HG03025 (cell line): Measurements from ENCODE around the gene IGSF3.

Experiments used
- ATAC-seq: cut with Tn5 transposase; IDR thresholded peaks from one replicate; pipeline ENCODE4 v1.9.1; 2021; ENCODE audit warnings: mild to moderate bottlenecking, moderate library complexity; ENCODE audit not compliant: unreplicated experiment, low FRiP score

IGSF3 gene

DNA sequence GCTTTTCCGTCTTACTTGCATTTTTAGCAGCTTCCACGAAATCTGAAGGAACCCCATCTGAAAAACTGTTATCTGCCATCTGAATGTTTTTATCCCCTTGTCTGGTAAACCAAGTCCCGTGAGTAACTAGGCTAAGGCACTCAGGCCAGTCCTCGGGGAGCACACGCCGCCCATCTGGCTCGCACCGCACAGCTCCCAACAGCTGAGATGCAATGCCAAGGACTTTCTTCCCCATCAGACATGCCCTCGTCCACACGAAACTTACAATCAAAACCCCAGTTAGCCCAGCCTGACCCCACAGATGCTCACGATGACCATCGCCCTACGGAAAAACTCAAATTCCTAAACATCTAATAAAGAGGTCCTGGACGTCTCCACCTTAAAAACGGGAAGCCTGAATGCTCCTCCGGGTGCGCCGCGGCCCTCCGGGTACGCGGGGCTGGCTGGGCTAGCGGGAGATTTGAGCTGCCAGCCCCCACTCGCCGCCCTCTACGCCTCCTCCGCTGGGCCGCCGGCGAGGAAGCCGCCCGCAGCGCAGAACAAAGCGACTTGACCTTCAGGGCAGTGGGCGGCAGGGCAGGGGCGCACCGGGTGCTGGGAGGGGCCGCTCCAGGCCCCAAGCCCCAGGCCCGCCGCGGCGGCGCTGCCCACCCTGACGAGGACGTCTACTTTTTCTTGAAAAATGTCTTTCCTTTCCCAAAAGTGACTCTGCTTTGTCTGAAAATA is 133.4 kb downstream of the IGSF3 start:
- ATAC-seq, result no peak

DNA sequence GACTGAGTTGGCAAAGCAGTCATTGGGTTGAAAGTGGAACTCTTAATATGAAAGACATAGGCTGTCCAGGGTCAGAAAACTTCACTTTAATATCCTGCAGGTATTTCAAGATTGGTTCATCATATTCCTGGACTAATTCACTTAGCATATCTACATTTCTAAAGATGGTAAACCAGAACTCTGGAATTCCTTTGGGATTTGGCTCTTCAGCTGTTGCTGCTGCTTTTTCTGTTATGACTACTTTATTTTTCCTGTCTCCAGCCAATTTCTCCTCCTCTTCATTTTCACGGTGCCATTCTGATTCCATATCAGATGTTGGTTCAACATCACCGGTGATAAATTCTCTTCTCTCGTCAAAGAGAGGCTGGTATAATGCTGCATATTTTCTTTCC is 134.1 kb downstream of the IGSF3 start:
- no peak for ATAC-seq

- no peak for ATAC-seq
Measured at GRCh38 chr1:116532671-116533428, 134.7 kb downstream of the IGSF3 start.

- ATAC-seq, result no peak
Measured at GRCh38 chr1:116531917-116532316, 135.6 kb downstream of the IGSF3 start.

DNA sequence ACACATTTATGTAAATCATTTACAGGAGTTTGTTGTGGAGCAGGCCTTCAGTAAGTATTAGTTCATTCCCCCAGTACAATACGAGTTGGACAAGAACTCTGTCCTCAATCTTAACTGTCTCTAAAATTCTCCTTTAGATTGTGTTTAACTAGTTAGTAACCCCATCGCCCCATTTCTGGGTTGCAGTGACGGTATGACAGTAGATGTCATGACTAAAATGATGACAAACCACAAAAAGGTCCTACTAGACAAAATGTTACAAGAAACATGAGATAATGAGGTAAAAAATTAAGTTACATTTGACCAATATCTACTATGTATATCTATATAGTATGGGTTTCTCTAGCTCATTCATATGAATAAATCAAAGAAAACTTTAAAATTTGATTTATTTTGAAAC is 137.9 kb downstream of the IGSF3 start:
- ATAC-seq, result no peak

DNA sequence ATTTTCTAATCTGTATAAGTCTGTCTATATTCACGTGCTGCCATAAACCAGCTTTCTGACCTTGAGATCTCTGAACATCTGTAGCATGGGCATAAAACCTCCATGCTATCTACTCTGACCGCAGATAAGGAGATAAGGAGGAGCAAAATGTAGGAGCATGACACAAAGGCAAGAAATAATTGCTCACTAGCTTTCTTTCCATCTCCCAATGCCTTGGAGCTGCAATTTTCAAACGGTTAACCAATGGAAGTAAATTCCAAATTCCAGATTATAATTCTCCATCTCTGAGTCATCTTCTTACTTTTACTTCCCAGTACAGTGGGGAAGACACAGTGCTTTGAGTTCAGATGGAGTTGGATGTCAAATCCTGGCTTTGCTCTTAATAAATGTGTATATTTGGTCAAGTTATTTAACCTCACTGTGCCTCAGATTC is 138.3 kb downstream of the IGSF3 start:
- no peak for ATAC-seq

DNA sequence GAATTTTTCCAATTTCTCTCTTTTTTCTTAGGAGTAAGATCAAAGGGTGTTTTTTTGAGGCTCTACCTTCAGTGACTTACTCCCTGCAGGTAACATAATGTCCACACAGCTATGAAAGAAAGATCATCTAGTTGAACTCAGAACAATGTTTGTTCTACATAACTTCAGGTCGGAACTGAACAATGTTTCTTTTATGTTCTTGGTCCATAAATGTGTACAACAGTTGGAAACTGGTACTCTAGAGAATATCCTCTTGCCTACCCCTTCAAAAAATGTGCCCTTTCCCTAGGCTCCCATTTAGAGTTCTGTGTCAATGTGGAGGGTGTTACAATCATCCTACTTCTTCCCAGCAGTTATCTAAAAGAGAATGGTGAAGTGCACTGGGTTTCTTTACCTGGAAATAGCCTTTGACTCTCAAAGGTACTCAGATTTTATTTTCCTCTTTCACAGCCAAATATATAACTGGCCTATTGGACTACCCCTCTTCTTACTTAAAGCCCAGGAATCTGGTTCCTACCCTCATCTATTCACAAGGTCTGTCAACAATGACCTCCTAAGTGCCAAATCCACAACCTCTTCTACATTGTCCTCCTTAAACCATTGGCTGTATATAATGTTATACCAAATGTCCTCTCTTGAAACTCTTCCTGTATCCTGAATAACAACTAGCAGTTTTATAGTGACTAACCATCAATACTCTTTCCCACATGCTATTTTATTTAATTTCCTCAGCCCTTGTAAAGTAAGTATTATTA is 139.0 kb downstream of the IGSF3 start:
- ATAC-seq, result no peak

DNA sequence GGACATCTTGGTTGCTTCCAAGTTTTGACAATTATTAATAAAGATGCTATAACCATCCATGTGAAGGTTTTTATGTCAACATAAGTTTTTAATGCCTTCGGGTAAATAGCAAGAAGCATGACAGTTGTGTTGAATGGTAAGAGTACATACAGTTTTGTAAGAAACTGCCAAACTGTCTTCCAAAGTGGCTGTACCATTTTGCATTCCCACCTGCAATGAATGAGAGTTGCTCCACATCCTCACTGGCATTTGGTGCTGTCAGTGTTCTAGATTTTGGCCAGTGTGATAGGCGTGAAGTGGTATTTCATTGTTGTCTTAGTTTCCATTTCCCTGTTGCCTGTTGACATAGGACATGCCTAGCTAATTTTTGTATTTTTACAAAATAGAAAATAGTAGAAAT is 142.1 kb downstream of the IGSF3 start:
- no peak for ATAC-seq
